Measurements from ENCODE around the gene FOXP3. TPM values are rescaled to one million over a fixed set of nuclear protein-coding genes. Genes with fewer than 3 reads are reported as not detected.

The FOXP3 gene
- total RNA-seq, 4 donors from 2014 or later: not detected

GRCh38 chrX:49260221-49260985 lies 4.1 kb downstream of the FOXP3 start:
- Histone ChIP-seq H3K4me1 (no peaks in the 10 kb centered on the region), H3K27me3 (no peaks in the 10 kb centered on the region), H3K36me3 (no peaks in the 10 kb centered on the region), H3K4me3 (no peak overlapping the region), H3K27ac (no peak overlapping the region), H3K9me3 (no peaks in the 10 kb centered on the region)
- no peak for TF ChIP-seq POLR2A (IDR thresholded peaks at IDR 0.05)
- TF ChIP-seq CTCF (IDR thresholded peaks at IDR 0.05): no peak
- no peak for DNase-seq
- intact Hi-C loops (cut with DNase I; ENCODE audit: low total_unique reads): no loop called here

GRCh38 chrX:49258749-49259124 lies 5.8 kb downstream of the FOXP3 start:
- no peaks in the 10 kb centered on the region for H3K36me3 ChIP-seq
- H3K4me3 ChIP-seq: no peak overlapping the region
- no peak for DNase-seq
- intact Hi-C loops (cut with DNase I; ENCODE audit: low total_unique reads): no loop called here
- no peaks in the 10 kb centered on the region for H3K9me3 ChIP-seq
- H3K27me3 ChIP-seq: no peaks in the 10 kb centered on the region
- H3K4me1 ChIP-seq: no peaks in the 10 kb centered on the region
- no peak for TF ChIP-seq POLR2A (IDR thresholded peaks at IDR 0.05)
- H3K27ac ChIP-seq: no peak overlapping the region

- H3K27me3 ChIP-seq: no peaks in the 10 kb centered on the region
- TF ChIP-seq POLR2A (IDR thresholded peaks at IDR 0.05) (no peak), CTCF (IDR thresholded peaks at IDR 0.05) (no peak)
- H3K9me3 ChIP-seq: no peaks in the 10 kb centered on the region
- no peak for DNase-seq
- no peaks in the 10 kb centered on the region for H3K4me1 ChIP-seq
- intact Hi-C loops (cut with DNase I; ENCODE audit: low total_unique reads): no loop called here
- no peaks in the 10 kb centered on the region for H3K36me3 ChIP-seq
- no peak overlapping the region for H3K4me3 ChIP-seq
- H3K27ac ChIP-seq: no peak overlapping the region
These were observed 6.4 kb downstream of the FOXP3 start for GRCh38 chrX:49257846-49258748.

GRCh38 chrX:49257074-49257790 lies 7.3 kb downstream of the FOXP3 start:
- Histone ChIP-seq H3K36me3 (no peaks in the 10 kb centered on the region), H3K27ac (no peak overlapping the region), H3K27me3 (no peaks in the 10 kb centered on the region), H3K9me3 (no peaks in the 10 kb centered on the region), H3K4me3 (no peak overlapping the region), H3K4me1 (no peaks in the 10 kb centered on the region)
- intact Hi-C loops (cut with DNase I; ENCODE audit: low total_unique reads): no loop called here
- no peak for DNase-seq
- no peak for TF ChIP-seq CTCF (IDR thresholded peaks at IDR 0.05)
- no peak for TF ChIP-seq POLR2A (IDR thresholded peaks at IDR 0.05)

DNA sequence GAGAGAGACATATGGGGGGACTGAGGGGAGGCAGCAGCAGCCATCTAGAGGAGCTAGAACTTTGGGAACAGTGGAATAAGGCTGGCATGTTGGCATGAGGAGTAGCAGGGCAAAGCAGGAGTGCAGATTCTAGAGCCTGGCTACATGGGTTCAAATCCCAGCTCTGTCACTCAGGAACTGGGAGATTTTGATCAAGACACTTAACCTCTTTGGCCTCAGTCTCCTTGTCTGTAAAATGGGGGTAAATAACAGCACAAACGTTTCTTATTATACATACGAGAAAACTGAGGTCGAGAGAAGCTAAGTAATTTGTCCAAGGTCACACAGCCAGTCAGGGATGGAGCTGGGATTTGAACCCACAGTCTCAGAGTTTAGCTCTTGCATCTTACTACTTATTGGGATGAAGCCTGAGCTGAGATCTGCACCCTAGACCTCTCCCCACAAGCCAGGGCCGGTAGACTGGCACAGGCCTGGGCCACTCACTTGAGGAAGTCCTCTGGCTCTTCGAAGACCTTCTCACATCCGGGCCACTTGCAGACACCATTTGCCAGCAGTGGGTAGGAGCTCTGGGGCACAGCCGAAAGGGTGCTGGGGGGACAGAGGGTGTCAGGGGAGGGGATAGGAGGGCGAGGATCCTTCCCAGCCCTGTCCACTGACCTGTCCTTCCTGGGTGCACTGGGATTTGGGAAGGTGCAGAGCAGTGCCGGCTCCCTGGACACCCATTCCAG lies 8.1 kb downstream of the FOXP3 start:
- Histone ChIP-seq H3K4me3 (no peak overlapping the region), H3K27ac (no peak overlapping the region), H3K9me3 (no peaks in the 10 kb centered on the region), H3K27me3 (no peaks in the 10 kb centered on the region), H3K4me1 (no peaks in the 10 kb centered on the region), H3K36me3 (no peaks in the 10 kb centered on the region)
- DNase-seq: no peak
- intact Hi-C loops (cut with DNase I; ENCODE audit: low total_unique reads): no loop called here
- TF ChIP-seq POLR2A (IDR thresholded peaks at IDR 0.05) (no peak), CTCF (IDR thresholded peaks at IDR 0.05) (no peak)

Data from uterus (tissue), 4 donors.